K562 (cell line): ENCODE data around the gene AMZ2. TPM values are rescaled to one million over a fixed set of nuclear protein-coding genes. Genes with fewer than 3 reads are reported as not detected.
A peak's percentile ranks its signal among the peaks of the same experiment; 100 is the strongest.

Experiments
- CREB5 ChIP-seq: fragments of 250-450 bp; sonication (Bioruptor Pico); IDR thresholded peaks from 2 replicates; pipeline ENCODE4 v1.5.0; 2020; ENCODE audit warnings: mild to moderate bottlenecking
- CSDE1 ChIP-seq, 2 experiments: fragments of 450-650 bp; IDR thresholded peaks; 2 replicates each; pipeline ENCODE4 v1.6.1; 2016; ENCODE audit warnings: mild to moderate bottlenecking in 1 of 2
- E2F6 ChIP-seq, 2 experiments: IDR thresholded peaks; 2 replicates each; pipeline ENCODE4 v1.6.1; 2011; ENCODE audit warnings: borderline replicate concordance in 1 of 2, control low read depth in 1 of 2, low read depth in 1 of 2, low read length in 1 of 2, mild to moderate bottlenecking in 1 of 2, mixed read lengths in 1 of 2, moderate library complexity in 1 of 2; ENCODE audit not compliant: insufficient read depth in 1 of 2, insufficient read length in 1 of 2, poor library complexity in 1 of 2, severe bottlenecking in 1 of 2; ENCODE audit errors: extremely low read depth in 1 of 2
- FOXK1 ChIP-seq: sonication (generic); formaldehyde crosslinking; IDR thresholded peaks from 2 replicates; pipeline ENCODE4 v1.8.0; 2022; ENCODE audit warnings: missing genetic modification reagents, mild to moderate bottlenecking, borderline replicate concordance
- HDGF ChIP-seq: fragments of 450-650 bp; IDR thresholded peaks from 2 replicates; pipeline ENCODE4 v1.6.1; 2016
- IRF2 ChIP-seq: sonication (generic); formaldehyde crosslinking; IDR thresholded peaks from 2 replicates; pipeline ENCODE4 v1.8.1; 2022; ENCODE audit warnings: mild to moderate bottlenecking, missing genetic modification reagents
- JUN ChIP-seq, 2 experiments: sonication (generic) in 1 of 2; formaldehyde crosslinking in 1 of 2; IDR thresholded peaks; 2 replicates each; pipeline versions ENCODE4 v1.6.1 to v1.8.0; 2012 to 2022; ENCODE audit warnings: borderline replicate concordance in 2 of 2, mild to moderate bottlenecking in 2 of 2, improper control_type of control experiment in 1 of 2, low read depth in 1 of 2, low read length in 1 of 2, missing genetic modification reagents in 1 of 2
- L3MBTL2 ChIP-seq: fragments of 450-650 bp; IDR thresholded peaks from 2 replicates; pipeline ENCODE4 v1.6.1; 2016; ENCODE audit warnings: mild to moderate bottlenecking, moderate library complexity
- NEUROD1 ChIP-seq: fragments of 150-350 bp; IDR thresholded peaks from 2 replicates; pipeline ENCODE4 v1.6.1; 2014; ENCODE audit warnings: borderline replicate concordance, low read length, low read depth; ENCODE audit not compliant: partially characterized antibody
- PHF8 ChIP-seq: fragments of 200-600 bp; sonication (generic); IDR thresholded peaks from 2 replicates; pipeline ENCODE4 v1.6.1; 2012; ENCODE audit warnings: mixed run types, mild to moderate bottlenecking, inconsistent platforms, low read length, moderate library complexity, borderline replicate concordance
- RFX7 ChIP-seq: fragments of 250-450 bp; sonication (Bioruptor Pico); IDR thresholded peaks from 2 replicates; pipeline ENCODE4 v1.5.1; 2021; ENCODE audit warnings: mild to moderate bottlenecking
- SIN3A ChIP-seq, 2 experiments: fragments of 150-350 bp in 1 of 2; IDR thresholded peaks; 2 replicates each; pipeline ENCODE4 v1.6.1; 2011 to 2016; ENCODE audit warnings: borderline replicate concordance in 2 of 2, low read depth in 2 of 2, low read length in 2 of 2, mild to moderate bottlenecking in 2 of 2, moderate library complexity in 2 of 2; ENCODE audit not compliant: control insufficient read depth in 1 of 2
- SMAD4 ChIP-seq: fragments of 250-450 bp; sonication (Bioruptor Pico); conservative IDR thresholded peaks from 2 replicates; pipeline ENCODE4 v1.8.0; 2021; ENCODE audit warnings: inconsistent platforms, mild to moderate bottlenecking, moderate library complexity
- SMARCE1 ChIP-seq: fragments of 450-650 bp; IDR thresholded peaks from 2 replicates; pipeline ENCODE4 v1.7.1; 2016; ENCODE audit warnings: mild to moderate bottlenecking
- TEAD1 ChIP-seq, 2 experiments: fragments of 450-650 bp in 1 of 2; sonication (generic) in 1 of 2; formaldehyde crosslinking; IDR thresholded peaks; 2 replicates each; pipeline versions ENCODE4 v1.4.0 to v1.8.0; 2020 to 2022; ENCODE audit warnings: mild to moderate bottlenecking in 2 of 2, missing genetic modification reagents in 1 of 2
- U2AF2 ChIP-seq: fragments of 200-400 bp; formaldehyde crosslinking; optimal IDR thresholded peaks from 2 replicates; pipeline ENCODE3; 2017; ENCODE audit warnings: low read depth, mild to moderate bottlenecking, low read length
- YY1 ChIP-seq, 3 experiments: IDR thresholded peaks; 2 replicates each; pipeline ENCODE4 v1.6.1; 2011; ENCODE audit warnings: low read length in 2 of 3, mild to moderate bottlenecking in 2 of 3, moderate library complexity in 2 of 3, borderline replicate concordance in 1 of 3, control low read depth in 1 of 3, low read depth in 1 of 3; ENCODE audit not compliant: insufficient read depth in 3 of 3, insufficient replicate concordance in 2 of 3, control insufficient read depth in 1 of 3, insufficient read length in 1 of 3; ENCODE audit errors: extremely low read depth in 1 of 3
- ZNF146 ChIP-seq: IDR thresholded peaks from one replicate; pipeline ENCODE4 v1.6.1; 2018; ENCODE audit warnings: missing compliant biosample characterization; ENCODE audit not compliant: unreplicated experiment
- ZNF174 ChIP-seq: fragments of 250-450 bp; sonication (Bioruptor Pico); IDR thresholded peaks from 2 replicates; pipeline ENCODE4 v1.4.0; 2020; ENCODE audit warnings: mild to moderate bottlenecking
- ZNF175 ChIP-seq: fragments of 200-800 bp; sonication (Bioruptor generic); IDR thresholded peaks from 2 replicates; pipeline ENCODE4 v1.6.1; 2016; ENCODE audit warnings: low read depth, mild to moderate bottlenecking, missing genetic modification characterization, missing compliant biosample characterization
- ZNF589 ChIP-seq: fragments of 200-800 bp; sonication (Bioruptor generic); IDR thresholded peaks from 2 replicates; pipeline ENCODE4 v1.6.1; 2016; ENCODE audit warnings: low read depth, missing genetic modification characterization, missing compliant biosample characterization
- polyA plus RNA-seq, 8 experiments: library from polyadenylated mRNA; depleted of rRNA in 4 of 8; stranded (reverse) in 5 of 8; unstranded in 3 of 8; fragments of >200 nt; fragmentation: Nextera tagmentation in 2 of 8; fragmentation: Illumina TruSeq in 1 of 8; extraction: Ambion mirVana in 2 of 8; extraction: Trizol in 1 of 8; gene quantifications; 2 replicates each; pipeline versions ENCODE4 v1.2.1 to v1.2.3, GENCODE V29; 2011 to 2014; ENCODE audit warnings: inconsistent platforms in 1 of 8, missing spikeins in 1 of 8
- total RNA-seq, 7 experiments: library from RNA; depleted of rRNA in 6 of 7; stranded (reverse); fragments of >200 nt in 6 of 7; fragmentation: Illumina TruSeq in 2 of 7; extraction: Trizol in 2 of 7; gene quantifications; 2 replicates each; pipeline versions ENCODE4 v1.2.1 to v1.2.3, GENCODE V29; 2011 to 2021; ENCODE audit warnings: low replicate concordance in 1 of 7
- TF ChIP-seq, protein P1 (sequence below): fragments of 450-650 bp; formaldehyde crosslinking; IDR thresholded peaks from 2 replicates; pipeline ENCODE4 v1.4.0; 2020; ENCODE audit warnings: mild to moderate bottlenecking, moderate library complexity

The AMZ2 gene
- total and polyA plus RNA-seq, 9 of the 15 experiments (the other 6 are each of a cell fraction or from before 2014, with no cell fraction given), result 22.6 to 92.2 (median 52.6) TPM

DNA sequence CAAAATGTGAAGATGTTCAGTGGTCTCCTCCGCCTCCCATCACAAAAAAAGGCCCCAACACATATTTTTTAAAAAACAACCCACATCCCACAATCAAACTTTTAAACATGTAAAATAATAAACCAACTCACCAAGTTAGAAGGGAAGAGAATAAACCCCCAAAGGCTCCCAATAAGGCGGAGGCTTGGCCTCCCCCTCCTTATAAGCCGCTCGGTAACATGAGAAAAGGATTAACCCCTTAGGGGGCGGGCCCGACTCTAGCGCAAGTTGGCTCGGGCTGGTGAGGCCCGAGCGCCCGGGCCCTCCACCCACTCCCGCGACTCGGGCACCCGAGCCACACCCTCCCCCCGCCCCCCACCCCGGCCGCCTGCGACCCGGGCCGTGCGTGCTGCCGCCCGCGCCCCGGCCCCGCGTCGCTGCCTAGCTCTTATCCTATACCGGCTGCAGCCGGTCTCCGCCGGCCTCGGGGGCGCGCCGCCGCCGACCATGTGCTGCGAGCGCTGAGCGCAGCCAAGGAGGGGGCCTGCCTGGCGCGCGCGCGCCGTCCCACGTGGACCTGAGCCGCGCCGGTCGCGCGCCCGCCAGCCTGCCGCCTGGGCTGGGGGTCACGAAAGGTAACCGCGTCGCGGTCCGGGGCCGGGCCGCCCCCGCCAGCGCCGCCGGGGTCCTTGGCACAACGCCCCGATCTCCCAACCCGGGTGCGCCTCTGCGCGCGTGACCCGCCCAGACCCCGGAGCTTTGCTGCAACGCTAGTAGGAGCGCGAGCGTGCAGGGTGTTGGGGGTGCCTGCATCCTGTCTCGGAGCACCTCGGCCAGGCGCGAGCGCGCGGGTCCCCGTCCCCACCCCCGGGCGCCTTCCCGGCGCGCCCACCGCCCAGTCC is 43.4 kb downstream of the AMZ2 start, which contains the start of the genes ARSG and SLC16A6 (continued):
- TF ChIP-seq, protein P1, sequence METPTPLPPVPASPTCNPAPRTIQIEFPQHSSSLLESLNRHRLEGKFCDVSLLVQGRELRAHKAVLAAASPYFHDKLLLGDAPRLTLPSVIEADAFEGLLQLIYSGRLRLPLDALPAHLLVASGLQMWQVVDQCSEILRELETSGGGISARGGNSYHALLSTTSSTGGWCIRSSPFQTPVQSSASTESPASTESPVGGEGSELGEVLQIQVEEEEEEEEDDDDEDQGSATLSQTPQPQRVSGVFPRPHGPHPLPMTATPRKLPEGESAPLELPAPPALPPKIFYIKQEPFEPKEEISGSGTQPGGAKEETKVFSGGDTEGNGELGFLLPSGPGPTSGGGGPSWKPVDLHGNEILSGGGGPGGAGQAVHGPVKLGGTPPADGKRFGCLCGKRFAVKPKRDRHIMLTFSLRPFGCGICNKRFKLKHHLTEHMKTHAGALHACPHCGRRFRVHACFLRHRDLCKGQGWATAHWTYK, result peak; percentile 37; the same call in 1 of the 2 replicates
- TF ChIP-seq ZNF175, result peak; percentile 23; the same call in 1 of the 2 replicates
- no peak for TF ChIP-seq U2AF2
- TF ChIP-seq FOXK1 (CRISPR knock-in tag), result no peak
- TF ChIP-seq TEAD1 (CRISPR knock-in tag; IDR thresholded peaks at IDR 0.05), result no peak
- TF ChIP-seq NEUROD1, result peak; percentile 23
- no peak for TF ChIP-seq IRF2 (CRISPR knock-in tag)
- TF ChIP-seq SIN3A (IDR thresholded peaks at IDR 0.05; ENCODE audit: borderline replicate concordance in 2 of 2, control insufficient read depth in 1 of 2, low read depth in 2 of 2, low read length in 2 of 2), result peak; percentile 54 to 72; a peak in 1 of 4 replicates
- peak; percentile 59; the same call in 1 of the 2 replicates for TF ChIP-seq L3MBTL2
- TF ChIP-seq SMAD4 (CRISPR knock-in tag), result peak; percentile 81
- no peak for TF ChIP-seq ZNF146 (CRISPR knock-in tag)
- peak; percentile 83 to 97 for TF ChIP-seq E2F6 (IDR thresholded peaks at IDR 0.05; ENCODE audit: borderline replicate concordance in 1 of 2, extremely low read depth in 1 of 2, insufficient read depth in 1 of 2, insufficient read length in 1 of 2, low read depth in 1 of 2, low read length in 1 of 2, poor library complexity in 1 of 2, severe bottlenecking in 1 of 2)
- no peak for TF ChIP-seq RFX7 (CRISPR knock-in tag)
- TF ChIP-seq YY1 (IDR thresholded peaks at IDR 0.05; ENCODE audit: borderline replicate concordance in 1 of 3, control insufficient read depth in 1 of 3, extremely low read depth in 1 of 3, insufficient read depth in 3 of 3, insufficient read length in 1 of 3, insufficient replicate concordance in 2 of 3, low read depth in 1 of 3, low read length in 2 of 3), result peak in 1 of 3 experiments; percentile 14
- TF ChIP-seq ZNF589, result peak; percentile 78; the same call in 1 of the 2 replicates
- no peak for TF ChIP-seq CREB5
- TF ChIP-seq PHF8, result peak; percentile 51; the same call in 1 of the 2 replicates
- TF ChIP-seq HDGF, result no peak
- no peak for TF ChIP-seq CSDE1 (IDR thresholded peaks at IDR 0.05)
- TF ChIP-seq JUN (IDR thresholded peaks at IDR 0.05; ENCODE audit: borderline replicate concordance, low read depth, low read length), result peak; percentile 18; the same call in 1 of the 2 replicates
- TF ChIP-seq JUN (CRISPR knock-in tag; IDR thresholded peaks at IDR 0.05; ENCODE audit: borderline replicate concordance), result no peak
- TF ChIP-seq SMARCE1, result no peak
- TF ChIP-seq ZNF174, result no peak
